Activated CD4-positive, CD25-positive, alpha-beta regulatory T cell (primary cell): Measurements from ENCODE around the gene RAB17.
"Not testable (repeated sequence)": the region's sequence is repeated elsewhere in the genome, so short reads cannot be mapped to it uniquely, and the experiment has no call there.

ENCODE experiments used
- DNase-seq, 4 experiments: peaks; one replicate each; lab custom pipeline; 2025; lab: John Stamatoyannopoulos, UW

The RAB17 gene

DNA sequence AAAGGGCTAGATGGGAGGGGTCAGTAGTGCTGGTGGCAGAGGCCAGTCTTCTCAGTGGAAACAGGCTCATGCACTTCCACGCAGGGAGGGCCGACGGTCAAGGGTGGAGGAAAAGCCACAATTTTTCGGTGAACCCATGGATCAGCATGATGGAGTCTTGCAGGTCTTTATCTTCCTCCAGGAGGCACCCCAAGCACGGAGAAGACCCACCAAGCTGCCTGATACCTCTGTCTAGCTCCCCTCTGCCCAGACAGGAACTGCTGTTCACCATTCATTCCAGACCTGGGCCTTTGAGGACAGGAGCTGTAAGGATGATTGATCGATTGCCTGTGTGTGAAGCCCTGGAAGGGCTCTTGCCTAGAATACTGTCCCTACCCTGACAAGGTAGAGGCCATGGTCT lies 34.0 kb upstream of the RAB17 start:
- no peak for DNase-seq

DNA sequence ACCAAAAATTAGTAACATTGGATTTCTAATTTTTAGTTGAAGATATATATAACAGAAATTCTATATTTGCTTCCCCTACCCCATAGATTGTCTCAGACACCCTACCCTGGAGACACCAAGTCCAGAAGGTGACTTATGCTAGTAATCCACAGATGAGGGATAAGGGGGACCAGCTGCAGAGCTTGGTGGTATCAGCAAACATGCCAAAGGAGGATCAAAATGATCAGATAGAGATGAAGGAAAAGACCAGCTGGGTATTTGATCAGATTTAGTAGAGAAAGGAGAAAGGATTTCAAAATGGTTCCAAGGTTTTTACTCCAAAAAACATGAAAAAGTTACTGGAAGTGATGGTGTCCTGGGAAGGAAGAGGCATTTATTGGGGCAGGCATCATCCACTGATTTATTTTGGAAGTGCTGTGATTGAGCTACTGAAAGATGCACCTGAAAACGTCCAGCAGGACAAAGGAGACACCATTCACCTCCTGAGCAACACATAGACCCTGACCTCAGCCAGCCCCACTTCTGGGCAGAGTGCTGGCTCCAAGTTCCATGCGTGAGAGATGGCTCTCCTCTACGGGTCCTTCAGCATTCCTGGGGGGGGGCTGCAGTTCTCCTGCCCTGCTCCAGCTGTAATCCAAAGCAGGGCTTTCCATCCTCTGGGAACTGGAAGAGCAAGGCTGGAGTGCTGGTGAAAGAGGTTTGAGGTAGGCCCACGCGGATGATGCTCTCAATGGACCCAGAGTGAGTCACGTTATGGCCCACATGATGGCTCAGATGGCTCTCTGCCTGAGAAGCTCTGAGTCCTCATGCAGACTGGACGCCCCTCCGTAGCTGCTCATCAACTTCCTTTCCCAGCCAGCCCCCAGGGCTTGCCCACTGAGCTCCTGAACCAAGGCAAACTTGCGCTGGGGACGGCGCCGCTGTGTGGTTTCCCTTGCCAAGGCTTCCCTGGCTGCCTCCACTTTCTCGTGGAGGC lies 33.2 kb upstream of the RAB17 start:
- no peak for DNase-seq

DNA sequence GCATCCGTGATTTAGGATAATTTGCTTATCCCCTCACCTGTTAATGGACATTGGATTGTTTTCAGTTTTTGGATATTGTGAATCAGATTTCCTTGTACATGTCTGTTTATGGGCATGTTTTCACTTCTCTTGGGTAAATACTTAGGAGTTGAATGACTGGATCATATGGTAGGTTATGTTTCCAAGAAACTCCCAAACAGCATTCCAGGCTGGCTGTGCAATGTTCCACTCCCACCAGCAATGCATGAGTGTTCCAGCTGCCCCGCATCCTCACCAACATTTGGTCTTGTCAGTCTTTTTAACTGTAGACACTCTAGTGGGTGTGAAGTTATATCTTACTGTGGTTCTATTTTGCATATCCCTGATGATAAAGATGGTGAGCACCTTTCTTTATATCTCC lies 27.9 kb upstream of the RAB17 start:
- no peak for DNase-seq

DNA sequence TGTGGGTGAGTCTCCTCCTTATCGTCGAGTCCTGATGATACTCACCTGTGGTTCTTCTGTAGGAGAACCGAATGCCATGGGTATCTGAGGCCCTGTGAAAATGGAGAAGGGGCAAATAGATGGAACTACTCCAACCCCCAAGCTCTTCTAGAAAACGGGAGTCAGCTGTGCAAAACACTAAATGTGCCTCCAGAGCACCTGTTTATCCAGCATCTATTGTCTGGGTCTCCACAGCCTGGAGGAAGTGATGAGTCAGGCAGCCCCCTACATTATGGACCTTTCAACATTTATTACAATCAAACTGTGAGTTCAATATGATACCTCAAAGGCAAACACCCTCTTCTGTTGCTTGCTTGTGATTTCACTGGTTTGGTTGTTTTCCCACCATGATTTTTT lies 27.1 kb upstream of the RAB17 start:
- no peak for DNase-seq

DNA sequence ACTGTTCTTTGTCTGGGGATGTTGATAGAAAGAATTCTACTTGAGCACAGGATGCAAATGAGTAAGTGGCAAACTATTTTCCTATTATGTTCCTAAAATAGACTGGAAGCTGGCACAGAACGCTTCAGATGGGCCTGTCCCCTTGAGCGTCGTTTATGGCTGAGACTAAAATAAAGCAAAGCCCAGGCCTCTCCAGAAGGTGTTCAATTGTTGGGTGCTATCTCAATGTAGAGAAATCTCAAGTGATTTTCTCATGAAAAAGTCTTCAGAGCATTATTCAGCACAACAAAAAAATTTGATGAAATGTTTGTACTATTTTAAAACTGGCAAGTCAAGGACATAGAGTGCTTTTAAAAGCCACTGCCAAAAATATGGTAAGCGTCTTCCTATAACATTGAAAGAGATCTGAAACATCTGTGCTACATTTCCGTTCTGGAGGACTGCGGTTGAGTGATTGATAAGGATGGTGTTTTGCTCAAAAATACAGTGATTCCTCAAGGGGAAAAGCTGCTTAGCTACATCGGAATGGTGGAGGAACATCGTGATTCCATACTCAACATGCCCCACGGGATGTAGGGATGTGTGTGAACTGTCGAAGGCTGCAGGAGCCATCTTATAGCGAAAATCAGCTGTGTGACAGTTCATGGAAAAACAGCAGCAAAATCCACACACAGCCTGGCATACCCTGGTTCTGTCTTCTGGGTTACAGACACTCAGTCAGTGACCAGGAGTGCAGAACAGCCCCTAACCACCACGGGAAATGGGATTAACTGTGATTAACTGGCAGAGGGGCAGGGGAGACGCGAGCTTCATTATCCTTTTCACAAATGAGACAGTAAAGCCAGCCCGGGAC lies 26.4 kb upstream of the RAB17 start:
- no peak for DNase-seq

DNA sequence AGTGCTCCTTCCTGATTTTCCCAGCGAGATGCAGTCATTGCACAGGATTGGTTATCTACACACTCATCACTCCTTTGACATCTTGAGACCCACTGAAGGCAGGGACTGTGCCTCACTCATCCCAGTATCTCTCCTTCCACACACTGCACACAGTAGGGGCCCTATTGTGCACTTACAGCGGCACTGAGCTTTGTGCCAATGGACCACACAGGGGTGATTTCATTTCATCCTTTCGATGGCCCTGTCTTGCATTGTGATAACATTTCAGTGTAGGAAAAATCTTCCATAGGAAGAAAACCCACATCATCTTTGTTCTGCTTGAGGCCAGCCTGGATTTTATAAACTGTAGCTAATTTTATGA lies 25.8 kb upstream of the RAB17 start:
- no peak for DNase-seq

DNA sequence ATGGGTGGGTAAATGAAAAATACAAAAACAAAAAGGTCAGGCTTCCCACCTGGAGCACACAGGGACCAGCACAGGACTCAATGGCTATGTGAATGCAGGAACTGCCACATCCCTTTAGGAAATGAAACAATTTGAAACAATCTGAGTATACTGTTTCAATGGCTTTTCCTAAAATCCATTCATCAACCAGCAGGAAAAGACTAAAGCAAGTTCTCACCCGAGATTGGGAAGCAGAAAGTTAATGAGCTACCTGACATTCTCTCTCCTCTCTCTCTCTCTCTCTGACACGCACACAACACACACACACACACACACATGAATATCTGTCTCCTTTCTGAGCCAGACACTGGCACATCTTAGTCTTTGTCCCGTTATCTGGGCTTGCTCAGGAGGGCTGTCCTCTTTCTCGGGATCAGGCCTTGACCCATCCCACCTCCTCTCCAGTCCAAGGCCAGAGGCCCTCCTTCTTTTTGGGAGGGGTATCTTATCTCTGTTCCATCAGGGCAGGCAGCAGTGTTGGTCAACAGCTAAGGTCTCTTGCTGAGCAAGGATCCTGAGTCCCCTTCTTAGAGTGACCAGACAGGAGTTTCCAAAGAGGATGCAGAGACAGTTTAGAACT lies 25.2 kb upstream of the RAB17 start:
- no peak for DNase-seq

DNA sequence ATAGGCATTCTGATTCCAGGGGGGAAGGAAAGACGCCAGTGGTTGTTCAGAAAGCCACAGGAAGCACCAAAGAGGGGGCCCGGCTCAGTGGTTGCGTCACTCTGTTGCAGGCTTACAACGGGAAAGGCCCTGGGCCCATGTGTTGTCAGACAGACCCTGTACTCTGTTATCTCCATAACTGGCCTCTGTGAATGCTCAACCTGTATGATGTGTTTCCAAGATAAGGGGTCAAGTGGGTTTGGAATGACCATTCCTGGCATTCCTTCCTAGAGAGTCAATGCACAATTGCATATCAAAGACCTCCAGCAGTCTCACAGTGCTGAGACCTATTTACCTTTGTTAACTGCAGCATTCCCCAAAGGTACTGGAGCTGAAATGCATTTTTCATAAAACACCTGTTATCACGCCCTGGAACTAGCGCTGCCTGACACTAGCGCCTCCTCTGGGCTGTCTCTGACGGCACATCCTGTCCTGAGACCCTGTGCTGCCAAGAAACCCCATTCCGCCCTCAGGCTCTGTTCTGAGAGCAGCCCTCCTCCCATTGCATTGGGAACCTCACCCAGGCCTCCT lies 23.7 kb upstream of the RAB17 start:
- DNase-seq, result no peak

DNA sequence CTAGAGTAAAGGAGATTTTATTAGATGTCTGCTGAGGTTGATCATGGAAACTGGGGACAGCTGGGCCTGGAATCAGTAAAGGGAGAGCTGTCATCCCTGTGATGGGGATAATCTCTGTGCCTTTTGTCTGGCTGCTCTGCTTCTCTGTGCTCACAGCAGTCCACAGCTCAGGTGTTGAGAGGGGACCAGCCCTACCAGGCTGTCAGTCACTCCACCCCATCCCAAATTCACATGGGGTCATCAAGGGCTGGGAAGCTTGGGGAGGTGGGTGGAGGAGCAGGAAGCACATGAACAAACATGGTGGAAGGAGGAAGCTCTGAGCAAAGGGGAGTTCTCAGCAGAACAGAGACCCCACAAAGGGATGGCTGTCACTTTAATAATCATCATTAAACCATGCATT lies 23.1 kb upstream of the RAB17 start:
- DNase-seq, result no peak

DNA sequence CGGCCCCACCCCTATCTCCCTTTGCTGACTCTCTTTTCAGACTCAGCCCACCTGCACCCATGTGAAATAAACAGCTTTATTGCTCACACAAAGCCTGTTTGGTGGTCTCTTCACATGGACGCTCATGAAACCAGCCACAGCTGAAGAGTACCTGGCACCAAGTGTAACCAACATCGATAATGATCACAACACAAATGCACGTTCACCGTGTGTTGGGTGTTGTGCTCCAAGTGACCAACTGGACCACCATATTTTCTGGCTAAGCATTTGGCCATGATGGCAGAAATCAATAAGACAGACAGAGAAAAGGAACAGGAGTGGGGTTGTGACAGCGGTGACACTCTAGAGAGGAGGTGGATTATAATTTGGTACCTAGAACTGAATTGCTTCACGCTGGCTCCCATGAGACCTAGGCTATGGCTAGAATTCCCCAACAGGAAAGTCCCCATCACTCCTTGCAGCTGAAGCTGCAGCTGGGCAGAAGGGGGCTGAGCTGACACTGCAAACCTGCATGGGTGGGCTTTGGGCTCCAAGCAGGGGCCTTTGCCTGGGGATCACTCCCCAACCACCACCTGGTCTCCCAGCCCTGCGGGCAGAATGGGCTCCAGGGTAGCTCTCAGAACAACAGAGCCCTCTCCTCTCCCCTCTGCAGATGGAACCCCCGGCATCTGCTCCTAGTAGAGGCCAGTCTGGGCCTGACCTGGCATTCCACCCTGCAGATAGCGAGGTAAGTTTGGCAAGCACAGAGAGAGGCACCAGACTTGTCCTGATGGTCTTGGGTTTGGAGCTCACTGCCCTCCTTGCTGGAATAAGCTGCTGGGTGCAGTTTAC lies 22.2 kb upstream of the RAB17 start:
- no peak for DNase-seq

DNA sequence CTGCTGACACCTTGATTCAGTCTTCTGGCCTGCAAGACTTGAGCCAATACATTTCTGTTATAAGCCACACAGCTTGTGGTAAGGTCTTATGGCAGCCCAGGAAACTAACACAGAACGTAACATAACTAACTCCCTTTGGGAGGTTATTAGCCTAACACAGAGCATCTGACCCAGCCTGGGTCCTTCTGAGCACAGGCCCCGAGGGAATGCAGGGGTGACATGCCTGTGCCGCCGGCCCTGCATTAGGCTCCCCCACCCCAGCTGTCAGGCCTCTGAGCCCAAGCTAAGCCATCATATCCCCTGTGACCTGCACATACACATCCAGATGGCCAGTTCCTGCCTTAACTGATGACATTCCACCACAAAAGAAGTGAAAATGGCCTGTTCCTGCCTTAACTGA lies 16.0 kb upstream of the RAB17 start:
- DNase-seq, result not testable (repeated sequence)

DNA sequence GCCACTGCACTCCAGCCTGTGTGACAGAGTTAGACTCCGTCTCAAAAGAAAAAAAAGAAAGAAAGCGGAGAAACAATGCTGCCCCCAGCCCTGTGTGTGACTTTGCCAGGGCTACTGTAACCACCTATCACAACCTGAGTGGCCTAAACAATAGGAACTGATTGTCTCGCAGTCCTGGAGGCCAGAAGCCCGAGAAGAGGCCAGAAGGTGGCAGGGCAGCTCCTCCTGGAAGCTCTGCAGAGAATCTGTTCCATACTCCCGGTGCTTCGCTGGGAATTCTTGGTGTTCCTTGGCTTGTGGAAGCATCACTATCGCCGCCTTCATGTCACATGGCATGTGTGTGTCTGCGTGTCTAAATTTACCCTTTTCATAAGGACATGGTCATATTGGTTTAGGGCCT lies 14.4 kb upstream of the RAB17 start:
- DNase-seq, result no peak

DNA sequence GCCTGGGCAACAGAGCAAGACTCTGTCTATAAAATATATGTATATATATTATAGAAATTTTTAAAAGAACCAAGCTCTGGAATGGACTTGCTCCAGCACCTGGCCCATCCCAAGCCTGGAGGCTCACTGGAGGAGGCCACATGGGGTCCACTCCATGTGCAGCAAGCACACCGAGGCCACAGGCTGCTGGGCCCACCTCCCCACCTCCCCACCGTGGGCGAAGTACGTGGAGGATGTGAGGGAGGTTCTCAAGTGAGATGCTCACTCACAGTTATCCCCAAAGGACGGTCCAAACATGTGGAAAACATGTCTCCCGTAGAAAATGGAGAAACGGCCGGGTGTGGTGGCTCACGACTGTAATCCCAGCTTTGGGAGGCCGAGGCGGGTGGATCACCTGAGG lies 13.9 kb upstream of the RAB17 start:
- DNase-seq, result no peak

DNA sequence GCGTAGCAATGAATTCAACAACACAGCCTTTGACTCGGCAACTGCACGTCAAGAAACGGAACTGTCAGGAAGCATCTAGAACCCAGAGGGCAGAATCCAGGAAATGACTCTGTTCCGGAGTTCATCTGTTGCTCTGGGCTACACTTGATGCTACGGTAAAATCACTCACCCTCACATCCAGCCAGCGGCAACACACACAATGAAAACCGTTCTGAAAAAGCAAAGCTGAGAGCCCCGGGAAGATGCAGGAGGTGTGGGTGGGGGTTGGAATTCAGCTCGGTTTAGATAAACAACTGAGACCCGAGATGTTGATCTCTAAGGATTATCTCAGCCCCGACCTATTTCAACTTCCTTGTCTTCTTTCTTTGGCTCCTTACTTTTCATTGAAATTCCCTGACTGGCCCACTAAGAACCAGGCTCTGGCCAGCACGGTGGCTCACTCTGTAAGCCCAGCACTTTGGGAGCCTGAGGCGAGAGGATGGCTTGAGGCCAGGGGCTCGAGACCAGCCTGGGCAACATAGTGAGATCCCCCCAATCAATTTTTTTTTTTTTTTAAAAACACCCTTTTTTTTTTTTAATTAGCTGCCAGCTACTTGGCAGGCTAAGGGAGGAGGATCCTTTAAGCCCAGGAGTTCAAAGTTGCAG lies 13.3 kb upstream of the RAB17 start:
- DNase-seq, result peak in 2 of 4 experiments; percentile 17 to 23

DNA sequence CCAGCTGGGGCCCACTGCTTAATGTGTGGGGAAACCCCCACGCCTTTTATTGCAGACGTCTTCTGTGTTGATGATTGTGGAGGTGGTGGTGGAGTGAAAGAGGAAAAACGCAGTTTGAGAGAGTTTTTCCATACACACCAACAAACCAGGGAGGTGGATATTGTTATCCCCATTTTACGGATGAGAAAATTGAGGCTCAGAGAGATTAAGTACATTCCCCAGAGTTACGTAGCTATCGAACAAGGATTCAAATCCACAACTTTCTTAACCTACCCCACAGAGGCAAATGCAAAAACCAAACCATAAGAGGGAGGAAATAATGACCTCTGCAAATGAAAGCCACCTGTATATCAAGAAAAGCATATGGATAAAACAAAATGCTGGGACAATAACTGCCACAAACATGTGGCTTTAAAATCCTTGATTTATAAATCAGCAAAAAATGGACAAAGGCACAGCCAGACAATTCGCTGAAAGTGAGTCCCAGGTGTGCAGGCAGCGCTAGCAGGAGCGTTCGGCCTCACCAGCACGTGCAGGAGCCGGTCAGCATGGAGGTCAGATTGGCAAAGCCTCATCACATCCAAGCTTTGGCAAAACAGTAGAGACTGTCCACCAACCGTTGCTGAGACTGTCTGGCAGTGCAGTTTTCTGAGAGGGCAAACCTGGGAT lies 12.6 kb upstream of the RAB17 start:
- no peak for DNase-seq

DNA sequence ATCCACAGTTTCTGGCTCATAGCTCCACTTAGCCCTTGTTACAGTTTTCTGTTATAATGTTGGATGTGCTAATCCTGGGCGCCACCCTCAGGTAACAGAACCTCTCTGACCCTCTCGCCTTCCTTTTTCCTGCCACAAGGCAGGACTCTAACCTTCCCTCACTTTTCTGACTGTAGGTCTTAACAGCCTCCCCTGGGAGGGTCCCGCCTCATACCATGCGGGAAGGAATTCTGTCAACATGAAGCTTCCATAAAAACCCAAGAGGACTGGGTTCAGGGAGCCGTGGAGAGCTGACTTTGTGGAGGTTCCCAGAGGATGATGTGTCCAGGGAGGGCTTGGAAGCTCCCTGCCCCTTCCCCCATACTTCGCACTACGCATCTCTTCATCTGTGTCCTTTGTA lies 11.9 kb upstream of the RAB17 start:
- DNase-seq, result no peak

DNA sequence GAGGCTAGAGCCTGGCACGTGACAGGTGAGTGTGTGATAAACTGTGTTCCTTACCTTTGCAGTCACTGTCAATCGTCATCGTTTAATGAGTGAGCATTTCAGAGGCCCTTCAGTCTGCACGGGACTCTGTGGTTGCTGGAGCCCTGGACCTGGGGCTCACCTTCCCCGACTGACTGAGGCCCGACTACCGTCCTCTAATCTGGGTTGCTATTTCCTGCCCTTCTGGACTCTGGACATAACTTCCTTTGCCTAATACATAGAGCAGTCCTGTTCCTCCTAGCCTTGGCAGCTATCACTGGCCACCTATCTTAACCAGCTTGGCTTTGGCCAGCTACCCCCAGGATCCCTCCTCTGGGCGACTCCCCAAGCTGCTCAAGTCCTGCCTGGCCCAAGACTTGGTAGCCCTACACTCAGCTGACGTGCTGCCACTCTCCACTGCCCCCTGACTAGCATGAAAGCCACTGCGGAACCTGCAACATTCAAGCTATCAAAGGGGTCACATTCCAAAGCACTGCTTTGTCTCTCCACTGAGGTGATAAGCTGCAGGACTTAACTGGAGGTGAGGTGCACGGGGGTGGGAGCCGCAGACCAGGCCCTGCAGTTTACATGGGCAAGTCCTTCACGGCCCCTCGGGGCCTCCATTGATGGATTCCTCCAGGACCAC lies 11.1 kb upstream of the RAB17 start:
- DNase-seq, result no peak

DNA sequence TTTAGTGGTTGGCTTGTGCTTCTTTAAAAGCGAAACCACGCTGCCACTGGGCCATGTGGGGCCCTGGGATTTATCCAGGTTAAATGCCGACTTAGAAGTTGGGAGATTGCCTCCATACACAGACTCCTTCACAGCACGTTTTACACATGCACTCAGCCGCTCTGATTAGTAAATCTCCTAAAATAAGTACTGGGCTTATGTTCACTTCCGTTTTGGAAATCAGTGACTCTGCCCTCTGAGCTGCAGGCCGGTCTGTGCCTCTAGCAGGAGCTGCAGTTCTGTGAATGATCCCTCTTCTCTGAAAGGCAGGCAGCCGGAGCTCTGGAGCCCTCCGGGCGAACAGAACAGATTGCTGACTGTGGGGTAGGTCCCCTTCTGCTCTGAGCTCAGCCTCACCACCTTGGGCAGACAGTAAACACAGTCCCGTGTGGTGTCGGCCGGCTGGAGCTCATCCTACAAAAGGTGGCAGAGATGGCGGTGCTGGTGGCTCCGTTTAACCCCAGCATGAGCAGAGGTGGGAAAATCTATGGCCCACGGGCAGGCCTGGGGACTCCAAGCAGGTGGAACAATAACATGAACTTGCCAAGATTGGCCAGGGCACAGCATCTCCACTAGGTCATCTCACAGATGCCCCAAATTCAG lies 9.8 kb upstream of the RAB17 start:
- no peak for DNase-seq

DNA sequence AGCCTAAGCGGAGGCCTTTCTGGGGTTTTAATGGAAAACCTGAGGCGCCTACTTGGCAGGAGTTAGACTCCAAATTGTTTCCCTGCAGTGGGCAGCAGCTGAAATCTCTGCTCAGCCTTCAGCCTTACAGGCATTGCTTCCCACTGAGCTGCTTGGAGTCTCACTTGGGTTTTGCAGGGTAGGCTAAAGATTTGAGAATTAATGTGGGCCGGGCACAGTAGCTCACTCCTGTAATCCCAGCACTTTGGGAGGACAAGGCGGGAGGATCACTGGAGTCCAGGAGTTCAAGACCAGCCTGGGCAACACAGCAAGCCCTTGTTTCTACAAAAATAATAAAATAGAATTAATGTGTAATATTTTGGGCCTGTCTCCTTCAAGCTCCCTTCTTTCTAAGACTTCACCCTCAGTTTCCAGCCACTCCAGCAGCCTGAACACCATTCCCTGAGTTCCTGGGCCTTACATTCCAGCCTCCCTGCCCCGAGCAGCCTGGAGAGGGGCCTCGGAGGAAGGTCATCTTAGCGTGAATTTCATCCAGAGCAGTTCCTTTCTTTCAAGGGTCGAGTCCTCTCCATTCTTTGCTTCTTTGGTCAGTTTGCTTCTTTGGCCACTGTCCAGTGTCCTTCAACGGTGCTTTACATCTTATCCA lies 9.1 kb upstream of the RAB17 start:
- DNase-seq, result no peak
